Vagina (tissue), 2 donors: ENCODE results near the gene P2RY2.

Experiments
- CTCF ChIP-seq, 3 experiments: fragments of 450-650 bp in 2 of 3; fragments of 200-600 bp in 1 of 3; sonication (generic) in 1 of 3; IDR thresholded peaks; one replicate each; pipeline ENCODE4 v1.5.1; 2017 to 2019; ENCODE audit warnings: antibody characterized with exemption in 3 of 3, mild to moderate bottlenecking in 2 of 3, moderate library complexity in 2 of 3
- POLR2A ChIP-seq, 2 donors: fragments of 450-650 bp; IDR thresholded peaks; one replicate each; pipeline ENCODE4 v1.6.1; 2017; ENCODE audit warnings: antibody characterized with exemption in 2 of 2, mild to moderate bottlenecking in 2 of 2, moderate library complexity in 2 of 2

GRCh38 chr11:73205661-73206343 lies 12.3 kb upstream of the P2RY2 start:
- no peak for TF ChIP-seq CTCF (IDR thresholded peaks at IDR 0.05)
- no peak for TF ChIP-seq POLR2A (IDR thresholded peaks at IDR 0.05)
